22Rv1 (cell line): ENCODE measurements around the gene RTN4.
"Not testable (repeated sequence)": the region's sequence is repeated elsewhere in the genome, so short reads cannot be mapped to it uniquely, and the experiment has no call there.

Experiments used
- H3K27ac ChIP-seq: fragments of 450-650 bp; 2 replicates; pipeline ENCODE4 v1.5.1; 2017
- ZFX ChIP-seq: fragments of 450-650 bp; IDR thresholded peaks from 2 replicates; pipeline ENCODE4 v1.6.1; 2017; ENCODE audit warnings: antibody characterized with exemption, borderline replicate concordance
- TF ChIP-seq, protein P1 (sequence below): fragments of 450-650 bp; IDR thresholded peaks from 2 replicates; pipeline ENCODE4 v1.5.1; 2017; ENCODE audit warnings: mild to moderate bottlenecking

RTN4 gene

DNA sequence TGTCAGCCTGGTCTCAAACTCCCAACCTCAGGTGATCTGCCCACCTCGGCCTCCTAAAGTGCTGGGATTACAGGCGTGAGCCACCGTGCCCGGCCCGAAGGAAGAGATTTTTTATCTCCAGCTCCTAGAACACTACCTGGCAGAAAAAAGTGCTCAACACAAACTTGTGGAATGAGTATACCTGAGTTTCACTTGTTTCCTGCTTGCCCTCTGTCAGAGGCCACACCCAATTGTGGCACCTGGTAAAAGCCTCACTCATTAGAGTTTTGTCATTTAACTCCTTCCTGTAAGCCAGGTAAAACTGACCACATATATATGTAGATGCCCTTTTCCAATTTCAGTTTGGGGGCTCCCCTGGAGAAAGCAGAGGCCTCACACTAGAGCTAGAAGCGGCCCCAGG is 42.2 kb upstream of the RTN4 start:
- TF ChIP-seq ZFX: no peak
- TF ChIP-seq, protein P1, sequence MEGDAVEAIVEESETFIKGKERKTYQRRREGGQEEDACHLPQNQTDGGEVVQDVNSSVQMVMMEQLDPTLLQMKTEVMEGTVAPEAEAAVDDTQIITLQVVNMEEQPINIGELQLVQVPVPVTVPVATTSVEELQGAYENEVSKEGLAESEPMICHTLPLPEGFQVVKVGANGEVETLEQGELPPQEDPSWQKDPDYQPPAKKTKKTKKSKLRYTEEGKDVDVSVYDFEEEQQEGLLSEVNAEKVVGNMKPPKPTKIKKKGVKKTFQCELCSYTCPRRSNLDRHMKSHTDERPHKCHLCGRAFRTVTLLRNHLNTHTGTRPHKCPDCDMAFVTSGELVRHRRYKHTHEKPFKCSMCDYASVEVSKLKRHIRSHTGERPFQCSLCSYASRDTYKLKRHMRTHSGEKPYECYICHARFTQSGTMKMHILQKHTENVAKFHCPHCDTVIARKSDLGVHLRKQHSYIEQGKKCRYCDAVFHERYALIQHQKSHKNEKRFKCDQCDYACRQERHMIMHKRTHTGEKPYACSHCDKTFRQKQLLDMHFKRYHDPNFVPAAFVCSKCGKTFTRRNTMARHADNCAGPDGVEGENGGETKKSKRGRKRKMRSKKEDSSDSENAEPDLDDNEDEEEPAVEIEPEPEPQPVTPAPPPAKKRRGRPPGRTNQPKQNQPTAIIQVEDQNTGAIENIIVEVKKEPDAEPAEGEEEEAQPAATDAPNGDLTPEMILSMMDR: no peak
- no peak overlapping the region for H3K27ac ChIP-seq

DNA sequence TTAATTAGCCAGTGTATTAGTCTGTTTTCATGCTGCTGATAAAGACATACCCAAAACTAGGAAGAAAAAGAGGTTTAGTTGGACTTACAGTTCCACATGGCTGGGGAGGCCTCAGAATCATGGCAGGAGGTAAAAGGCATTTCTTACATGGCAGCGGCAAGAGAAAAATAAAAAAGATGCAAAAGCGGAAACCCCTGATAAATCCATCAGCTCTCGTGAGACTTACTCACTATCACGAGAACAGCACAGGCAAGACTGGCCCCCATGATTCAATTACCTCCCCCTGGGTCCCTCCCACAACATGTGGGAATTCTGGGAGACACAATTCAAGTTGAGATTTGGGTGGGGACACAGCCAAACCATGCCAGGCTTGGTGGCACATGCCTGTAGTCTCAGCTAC is 41.4 kb upstream of the RTN4 start:
- H3K27ac ChIP-seq: not testable (repeated sequence)

- TF ChIP-seq, protein P1: no peak
- TF ChIP-seq ZFX: no peak
- no peak overlapping the region for H3K27ac ChIP-seq
Measured at GRCh38 chr2:55090702-55091101, 40.5 kb upstream of the RTN4 start.

- TF ChIP-seq, protein P1: no peak
- TF ChIP-seq ZFX: no peak
- H3K27ac ChIP-seq: no peak overlapping the region
Measured at GRCh38 chr2:55089726-55090125, 39.5 kb upstream of the RTN4 start.

- TF ChIP-seq, protein P1: no peak
- TF ChIP-seq ZFX: no peak
- H3K27ac ChIP-seq: no peak overlapping the region
Measured at GRCh38 chr2:55088400-55088799, 38.1 kb upstream of the RTN4 start.

GRCh38 chr2:55087936-55088335 is 37.7 kb upstream of the RTN4 start:
- TF ChIP-seq ZFX: no peak
- TF ChIP-seq, protein P1: no peak
- no peak overlapping the region for H3K27ac ChIP-seq

DNA sequence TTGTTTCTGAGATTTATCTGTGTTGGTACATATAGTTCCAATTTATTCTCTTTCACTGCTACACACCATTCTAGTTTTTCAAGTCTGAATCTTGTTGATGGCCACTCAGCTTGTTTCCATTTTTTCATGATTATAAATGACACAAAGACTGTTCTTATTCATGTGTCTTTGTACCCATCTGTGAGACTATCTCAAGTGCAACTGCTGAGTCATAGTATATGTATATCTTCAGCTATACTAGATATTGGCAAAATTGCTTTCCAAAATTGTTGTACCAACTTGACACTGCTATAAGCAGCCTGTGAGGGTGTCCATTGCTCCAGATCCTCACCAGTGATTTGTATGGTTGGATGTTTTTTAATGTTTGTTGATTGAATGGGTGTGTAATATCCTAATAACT is 37.2 kb upstream of the RTN4 start:
- TF ChIP-seq, protein P1: no peak
- no peak for TF ChIP-seq ZFX
- no peak overlapping the region for H3K27ac ChIP-seq
